CD4-positive, alpha-beta T cell treated with Interleukin-17A for 1 hour (primary cell): ENCODE data around the gene ZNF536.
"Not testable (repeated sequence)": the region's sequence is repeated elsewhere in the genome, so short reads cannot be mapped to it uniquely, and the experiment has no call there.

Experiments
- DNase-seq: peaks from one replicate; pipeline ENCODE4 v3.0.0-alpha.2; 2020

The ZNF536 gene

GRCh38 chr19:30342901-30343300, 29.3 kb upstream of the ZNF536 start:
- no peak for DNase-seq

- DNase-seq, result no peak
Observed at GRCh38 chr19:30344446-30345425, 27.4 kb upstream of the ZNF536 start.

GRCh38 chr19:30345686-30346085, 26.5 kb upstream of the ZNF536 start:
- DNase-seq, result no peak

GRCh38 chr19:30346468-30346867, 25.7 kb upstream of the ZNF536 start:
- not testable (repeated sequence) for DNase-seq

- no peak for DNase-seq
Observed at GRCh38 chr19:30349131-30349730, 23.0 kb upstream of the ZNF536 start.

- DNase-seq, result no peak
Observed at GRCh38 chr19:30350692-30351663, 21.2 kb upstream of the ZNF536 start.

- DNase-seq, result no peak
Observed at GRCh38 chr19:30351774-30352173, 20.4 kb upstream of the ZNF536 start.

- DNase-seq, result no peak
Observed at GRCh38 chr19:30353394-30353945, 18.7 kb upstream of the ZNF536 start.

- DNase-seq, result no peak
Observed at GRCh38 chr19:30355586-30355985, 16.6 kb upstream of the ZNF536 start.

- DNase-seq, result no peak
Observed at GRCh38 chr19:30356951-30357579, 15.1 kb upstream of the ZNF536 start.

GRCh38 chr19:30357580-30357954, 14.6 kb upstream of the ZNF536 start:
- no peak for DNase-seq

GRCh38 chr19:30358319-30358718, 13.9 kb upstream of the ZNF536 start:
- DNase-seq, result no peak

GRCh38 chr19:30358821-30359580, 13.2 kb upstream of the ZNF536 start:
- no peak for DNase-seq

- DNase-seq, result no peak
Observed at GRCh38 chr19:30359936-30360335, 12.2 kb upstream of the ZNF536 start.

GRCh38 chr19:30360376-30361106, 11.6 kb upstream of the ZNF536 start:
- DNase-seq, result no peak

- no peak for DNase-seq
Observed at GRCh38 chr19:30361107-30361447, 11.1 kb upstream of the ZNF536 start.

- no peak for DNase-seq
Observed at GRCh38 chr19:30361721-30362120, 10.5 kb upstream of the ZNF536 start.

GRCh38 chr19:30362156-30362754, 9.9 kb upstream of the ZNF536 start:
- DNase-seq, result no peak

GRCh38 chr19:30363073-30363472, 9.1 kb upstream of the ZNF536 start:
- DNase-seq, result no peak
